ENCODE data around the gene KIF12.
"Not testable (repeated sequence)": the region's sequence is repeated elsewhere in the genome, so short reads cannot be mapped to it uniquely, and the experiment has no call there.

The KIF12 gene

DNA sequence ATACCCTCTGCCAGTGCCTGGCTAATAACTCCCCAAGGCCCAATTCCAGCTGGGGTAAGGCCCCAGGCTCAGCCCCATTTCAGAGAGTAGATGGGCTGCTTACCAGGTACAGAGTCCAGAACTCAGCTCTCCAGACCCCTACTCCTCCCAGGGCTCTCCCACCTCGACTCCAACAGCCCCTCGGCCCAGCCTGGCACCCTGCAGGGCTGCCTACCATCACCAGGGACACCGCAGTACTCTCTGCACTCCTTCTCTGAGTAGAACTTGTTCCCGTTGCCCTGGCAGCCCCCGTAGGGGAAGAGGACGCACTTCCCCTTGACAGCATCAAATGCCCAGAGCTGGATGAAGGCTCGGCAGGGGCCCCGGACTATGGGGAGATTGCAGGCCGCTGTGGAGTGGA is 38.4 kb downstream of the KIF12 start:
- DNase-seq = no peak

- no peak for DNase-seq
Observed at GRCh38 chr9:114060070-114060469, 39.0 kb downstream of the KIF12 start.

DNA sequence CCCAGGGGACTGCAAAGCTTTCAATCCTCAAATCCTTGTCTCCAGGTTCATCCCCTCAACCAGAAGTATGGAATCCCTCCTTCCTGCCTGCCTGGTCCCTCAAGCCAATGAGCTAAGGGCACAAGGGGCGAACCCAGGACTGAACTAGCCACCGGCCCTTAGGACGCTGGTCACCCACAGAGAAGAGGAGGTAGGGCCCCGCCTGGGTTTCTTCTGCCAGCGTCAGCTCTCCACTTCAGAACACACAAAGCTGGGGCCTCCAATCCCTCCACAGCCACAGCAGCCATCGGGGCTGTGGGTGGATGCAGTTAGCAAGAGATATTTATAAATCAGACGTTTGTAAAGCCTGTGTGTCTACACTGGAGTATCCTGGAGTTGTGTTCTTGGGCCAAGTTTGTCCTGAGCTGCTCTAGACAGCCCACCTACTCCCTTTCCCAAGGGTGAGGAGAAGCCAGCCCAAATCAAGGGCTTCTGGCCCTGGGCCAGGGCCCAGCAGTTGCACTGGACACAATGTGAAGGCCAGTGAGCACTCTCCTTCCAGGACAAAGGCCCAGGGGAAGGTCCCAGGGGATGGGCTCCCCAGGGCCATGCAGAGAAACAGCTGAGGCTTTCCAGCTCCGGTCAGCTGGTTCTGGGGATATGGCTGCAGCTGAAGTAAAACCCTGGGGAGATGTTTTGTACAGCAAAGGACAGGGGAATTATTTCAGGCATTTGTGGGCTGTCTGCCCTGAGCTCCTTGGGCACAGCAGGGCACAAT is 39.9 kb downstream of the KIF12 start:
- DNase-seq = no peak

GRCh38 chr9:114058688-114059046 is 40.4 kb downstream of the KIF12 start:
- DNase-seq = no peak

DNA sequence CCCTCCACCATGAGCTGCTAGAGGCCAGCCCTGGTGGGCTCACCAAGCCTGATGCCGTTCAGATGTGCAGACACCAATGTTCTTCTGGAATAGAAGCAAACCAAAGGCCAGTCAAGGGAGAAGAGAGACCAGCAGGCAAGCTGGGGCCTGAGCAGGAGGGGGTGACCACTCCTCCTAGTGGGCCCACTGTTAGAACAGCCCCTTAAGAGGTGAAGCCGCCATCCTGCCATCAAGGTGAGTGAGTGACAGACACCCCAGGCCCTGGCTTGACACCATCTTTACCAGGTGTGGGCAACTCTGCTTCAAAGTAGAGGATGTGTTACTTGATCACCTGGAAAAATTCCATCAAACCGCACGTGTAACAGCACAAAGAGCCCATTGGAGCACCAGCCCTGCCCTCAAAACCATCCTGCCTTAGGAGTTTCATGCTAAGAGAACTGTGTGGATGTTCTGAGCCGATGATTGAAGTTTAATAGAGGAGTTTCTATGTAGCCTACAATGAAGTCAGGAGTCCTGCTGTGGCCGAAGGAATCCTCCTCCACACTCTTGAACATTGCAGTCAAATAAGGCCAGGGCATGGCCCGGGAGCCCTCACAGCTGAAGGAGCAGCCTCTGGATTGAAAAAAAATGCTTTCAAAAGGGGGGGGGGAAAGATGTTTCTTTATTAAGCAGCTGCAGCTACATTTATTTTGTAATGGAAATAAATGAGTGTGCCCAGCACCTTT is 41.8 kb downstream of the KIF12 start:
- no peak for DNase-seq

DNA sequence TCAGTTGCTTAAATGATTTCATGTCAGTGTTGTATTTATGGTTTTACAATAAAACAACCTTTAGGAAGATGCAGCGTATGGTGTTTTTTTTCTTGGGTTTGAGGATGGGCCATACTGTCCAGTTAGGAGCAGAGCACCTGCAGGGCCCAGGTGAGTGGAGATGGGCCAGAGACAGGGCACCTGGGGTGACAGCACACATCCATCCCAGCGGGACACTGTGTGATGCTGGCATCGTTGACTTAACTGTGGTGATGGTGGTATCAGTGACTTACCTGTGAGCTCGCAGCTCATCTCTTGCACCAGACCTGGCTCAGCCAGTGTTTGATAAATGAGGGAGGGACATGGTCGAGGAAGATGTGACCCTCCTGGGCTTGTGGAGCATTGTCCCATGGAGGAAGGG is 42.6 kb downstream of the KIF12 start:
- DNase-seq = no peak

- no peak for DNase-seq
Observed at GRCh38 chr9:114055894-114056293, 43.2 kb downstream of the KIF12 start.

GRCh38 chr9:114055061-114055460 is 44.0 kb downstream of the KIF12 start:
- no peak for DNase-seq

GRCh38 chr9:114054191-114054690 is 44.9 kb downstream of the KIF12 start:
- DNase-seq = no peak

DNA sequence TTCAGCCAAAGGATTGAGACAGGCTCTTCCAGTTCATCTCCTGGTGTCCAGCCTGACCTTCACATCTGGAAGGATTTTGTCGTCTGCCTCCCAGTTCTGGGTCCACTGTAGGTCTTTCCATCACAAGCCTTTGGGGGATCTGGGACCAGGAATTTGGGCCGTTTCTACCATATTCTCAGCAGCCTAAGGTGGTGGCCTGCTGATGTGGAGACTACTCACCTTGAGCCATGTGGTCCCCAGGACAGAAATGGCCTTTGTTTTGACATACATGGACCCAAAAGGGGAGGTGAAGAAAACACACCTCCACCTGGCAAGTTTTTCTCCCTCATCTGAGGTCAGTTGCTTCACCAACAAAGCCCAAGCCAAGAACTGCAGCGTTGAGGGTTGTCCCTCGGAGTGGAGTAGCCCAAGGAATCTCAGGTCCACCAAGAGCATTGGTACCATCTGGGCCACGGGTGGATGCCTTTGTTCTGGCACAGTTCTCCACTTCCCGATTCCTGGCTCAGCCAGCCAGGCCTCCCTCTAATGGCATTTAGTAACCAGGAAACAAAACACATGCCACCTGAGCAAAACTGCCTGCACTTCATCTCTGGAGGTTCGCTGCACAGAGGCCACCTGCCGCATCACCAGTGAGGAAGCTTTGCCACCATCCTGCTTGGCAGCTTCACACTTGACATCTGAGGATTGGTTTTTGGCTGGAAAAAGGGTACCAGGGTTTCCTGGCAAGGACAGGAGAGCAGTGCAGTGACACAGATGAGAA is 45.7 kb downstream of the KIF12 start:
- DNase-seq = no peak

DNA sequence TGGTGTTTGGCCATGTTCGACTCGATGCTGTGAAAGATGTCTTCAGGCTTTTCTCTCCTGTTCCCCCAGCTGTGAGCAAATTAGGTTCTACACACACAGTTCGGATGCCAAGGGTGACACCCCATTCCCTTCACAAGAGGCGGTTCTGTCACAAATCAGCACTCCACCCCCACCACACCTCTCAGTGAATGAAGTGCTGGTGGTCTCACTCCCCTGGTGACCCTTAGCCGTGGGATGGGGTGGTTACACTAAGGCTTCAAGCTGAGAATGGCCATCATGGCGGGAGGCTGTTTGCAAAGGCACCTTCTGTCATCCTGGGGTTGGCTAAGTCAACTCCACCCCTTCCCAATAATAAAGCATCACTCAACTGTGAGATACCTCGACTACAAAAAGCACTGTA is 47.4 kb downstream of the KIF12 start:
- DNase-seq = no peak

DNA sequence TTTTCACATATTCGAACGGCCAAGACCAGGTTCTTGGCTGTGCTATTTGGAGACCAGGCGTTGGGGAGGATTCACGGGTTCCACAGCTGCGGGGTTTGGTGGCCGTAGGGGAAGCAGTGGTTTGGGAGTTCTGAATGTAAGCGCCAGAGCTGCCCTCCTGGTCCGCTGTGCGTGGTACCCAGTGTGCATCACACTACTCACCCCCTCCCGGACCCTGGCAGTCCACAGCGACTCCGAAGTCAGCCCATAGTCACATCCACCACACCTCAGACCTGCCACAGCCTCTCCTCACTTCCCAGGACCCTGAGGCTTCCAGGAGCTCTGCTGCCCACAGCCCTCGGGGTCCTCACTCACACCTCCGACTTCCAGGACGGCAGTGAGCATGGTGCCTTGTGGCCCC is 47.8 kb downstream of the KIF12 start:
- no peak for DNase-seq

DNA sequence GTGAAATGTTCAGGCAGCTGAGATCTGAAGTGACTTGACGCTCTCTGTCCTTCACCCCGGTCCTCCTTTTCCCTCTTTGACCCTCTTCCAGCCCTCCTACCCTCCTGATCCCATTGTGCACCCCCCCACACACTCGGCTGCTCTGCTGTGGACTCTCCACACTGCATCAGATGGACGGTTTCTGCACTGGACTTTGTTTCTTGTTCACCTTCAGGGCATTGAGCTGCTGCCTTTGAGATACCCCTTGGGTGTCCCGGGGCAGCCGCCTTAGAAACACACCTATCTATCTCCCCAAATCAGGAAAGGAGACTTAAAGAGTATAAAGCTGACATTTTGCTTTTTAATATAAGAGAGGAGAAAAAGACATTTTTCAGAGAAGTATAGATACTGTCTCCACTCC is 48.4 kb downstream of the KIF12 start:
- DNase-seq = no peak

GRCh38 chr9:114050226-114050568 is 48.9 kb downstream of the KIF12 start:
- no peak for DNase-seq

GRCh38 chr9:114049441-114050225 is 49.5 kb downstream of the KIF12 start:
- no peak for DNase-seq

DNA sequence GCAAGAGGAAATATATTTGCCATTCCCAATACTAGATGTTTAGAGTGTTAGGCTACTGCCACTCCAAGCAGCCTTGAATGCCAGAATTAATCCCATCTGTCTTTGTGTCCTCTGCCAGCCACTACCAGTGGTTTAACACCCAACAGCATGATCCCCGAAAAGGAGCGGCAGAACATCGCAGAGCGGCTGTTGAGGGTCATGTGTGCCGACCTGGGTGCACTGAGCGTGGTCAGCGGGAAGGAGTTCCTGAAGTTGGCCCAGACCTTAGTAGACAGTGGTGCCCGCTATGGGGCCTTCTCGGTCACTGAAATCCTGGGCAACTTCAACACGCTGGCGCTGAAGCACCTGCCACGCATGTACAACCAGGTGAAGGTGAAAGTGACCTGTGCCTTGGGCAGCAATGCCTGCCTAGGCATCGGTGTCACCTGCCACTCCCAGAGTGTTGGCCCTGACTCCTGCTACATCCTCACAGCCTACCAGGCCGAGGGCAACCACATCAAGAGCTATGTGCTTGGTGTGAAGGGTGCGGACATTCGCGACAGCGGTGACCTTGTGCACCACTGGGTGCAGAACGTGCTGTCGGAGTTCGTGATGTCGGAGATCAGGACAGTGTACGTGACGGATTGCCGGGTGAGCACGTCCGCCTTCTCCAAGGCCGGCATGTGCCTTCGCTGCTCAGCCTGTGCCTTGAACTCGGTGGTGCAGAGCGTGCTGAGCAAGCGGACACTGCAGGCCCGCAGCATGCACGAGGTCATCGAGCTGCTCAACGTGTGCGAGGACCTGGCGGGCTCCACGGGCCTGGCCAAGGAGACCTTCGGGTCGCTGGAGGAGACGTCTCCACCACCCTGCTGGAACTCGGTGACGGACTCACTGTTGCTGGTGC is 50.3 kb downstream of the KIF12 start:
- no peak for DNase-seq

DNA sequence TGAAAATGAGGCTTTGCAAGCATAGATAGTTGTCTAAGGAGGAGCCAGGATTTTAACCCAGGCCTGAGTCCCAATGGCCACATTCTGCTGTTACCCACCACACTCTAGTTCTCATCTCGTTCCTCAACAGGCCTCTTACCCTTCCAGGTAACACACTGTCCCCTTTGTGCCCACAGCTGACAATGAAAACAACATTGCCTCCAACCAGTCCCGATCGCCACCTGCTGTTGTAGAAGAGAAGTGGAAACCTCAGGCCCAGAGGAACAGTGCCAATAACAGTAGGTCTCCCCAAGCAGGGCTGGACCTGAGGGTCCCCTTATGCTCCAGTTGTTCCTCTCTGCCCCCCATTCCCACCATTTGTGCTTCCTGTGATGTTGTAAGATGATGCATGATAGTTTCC is 51.4 kb downstream of the KIF12 start:
- no peak for DNase-seq

GRCh38 chr9:114046875-114047274 is 52.2 kb downstream of the KIF12 start:
- DNase-seq = no peak

DNA sequence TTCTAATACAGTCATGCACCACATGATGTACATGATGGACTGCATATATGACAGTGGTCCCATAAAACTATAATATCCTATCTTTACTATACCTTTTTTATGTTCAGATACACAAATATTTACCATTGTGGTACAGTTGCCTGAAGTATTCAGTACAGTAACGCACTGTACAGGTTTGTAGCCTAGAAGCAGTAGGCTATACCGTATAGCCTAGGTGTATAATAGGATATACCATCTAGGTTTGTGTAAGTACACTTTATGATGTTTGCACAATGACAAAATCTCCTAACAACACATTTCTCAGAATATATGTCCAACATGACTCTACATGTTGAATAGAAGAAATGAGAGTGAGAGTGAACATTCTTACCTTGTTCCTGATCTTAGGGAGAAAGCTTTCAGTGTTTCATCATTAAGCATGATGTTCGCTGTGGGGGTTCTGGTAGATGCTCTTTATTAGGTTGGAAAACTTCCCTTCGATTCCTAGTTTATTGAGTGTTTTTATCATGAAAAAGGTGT is 52.8 kb downstream of the KIF12 start:
- no peak for DNase-seq

GRCh38 chr9:114043660-114044059 is 55.4 kb downstream of the KIF12 start:
- not testable (repeated sequence) for DNase-seq
